Measurements from ENCODE around the gene CYP3A5.
"Not testable (repeated sequence)": the region's sequence is repeated elsewhere in the genome, so short reads cannot be mapped to it uniquely, and the experiment has no call there.

CYP3A5 gene

DNA sequence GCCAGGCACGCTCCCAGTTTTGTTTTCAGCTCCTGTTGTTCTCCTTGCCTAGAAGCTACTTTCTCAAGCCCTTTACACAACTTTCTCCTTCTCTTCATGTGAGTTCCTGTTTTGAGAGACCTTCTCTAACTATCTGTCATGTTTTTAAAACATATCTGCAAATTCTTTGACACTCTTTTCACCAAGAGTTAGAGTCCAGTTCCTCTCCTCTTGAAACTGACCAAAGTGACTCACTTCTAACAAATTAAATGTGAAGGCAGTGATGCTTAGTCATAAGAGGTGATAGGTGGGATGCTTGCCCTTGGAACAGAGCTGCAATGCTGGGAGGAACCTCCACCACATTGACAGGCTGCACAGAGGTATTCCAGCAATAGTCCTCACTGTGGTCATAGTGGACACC lies 37.8 kb downstream of the CYP3A5 start:
- no peak for DNase-seq (ENCODE audit: low read depth)

DNA sequence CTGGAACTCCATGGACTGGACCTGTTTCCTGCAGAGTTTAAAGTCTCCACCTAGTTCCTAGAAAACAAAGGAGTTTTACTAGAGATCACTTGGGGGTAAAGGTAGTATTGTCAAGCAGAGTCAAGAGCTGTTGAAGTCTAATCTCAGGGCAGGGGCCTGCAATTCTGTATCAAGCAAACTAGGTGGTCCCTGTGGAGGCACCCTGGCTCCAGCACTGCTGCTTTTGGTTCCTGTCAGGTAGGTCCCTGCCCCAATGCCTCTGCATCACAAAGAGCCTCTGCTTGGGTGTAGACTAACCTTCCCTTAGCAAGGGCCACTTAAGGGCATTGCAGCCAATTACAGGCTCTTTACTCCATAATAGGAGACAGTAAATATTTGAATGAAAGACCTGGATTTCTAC lies 40.5 kb downstream of the CYP3A5 start:
- DNase-seq (ENCODE audit: low read depth), result no peak

DNA sequence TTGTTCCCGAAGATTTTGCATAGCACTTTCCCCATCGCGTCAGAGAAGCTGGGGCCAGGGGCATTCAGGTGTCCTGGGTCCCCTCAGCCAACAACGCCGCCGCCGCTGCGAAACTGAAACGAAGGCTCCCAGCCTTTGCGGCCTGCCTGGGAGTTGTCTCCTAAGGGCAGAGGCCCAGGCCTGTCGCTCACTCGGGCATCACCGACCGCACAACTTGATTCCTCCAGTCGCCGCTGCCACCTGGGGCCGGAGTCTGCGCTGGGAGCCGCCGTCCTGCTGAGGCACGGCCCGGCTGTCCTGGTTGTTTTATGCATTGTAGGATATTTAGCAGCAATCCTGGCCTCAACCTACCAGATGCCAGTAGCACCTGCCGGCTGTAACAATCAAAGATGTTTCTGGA lies 41.1 kb downstream of the CYP3A5 start:
- no peak for DNase-seq (ENCODE audit: low read depth)

DNA sequence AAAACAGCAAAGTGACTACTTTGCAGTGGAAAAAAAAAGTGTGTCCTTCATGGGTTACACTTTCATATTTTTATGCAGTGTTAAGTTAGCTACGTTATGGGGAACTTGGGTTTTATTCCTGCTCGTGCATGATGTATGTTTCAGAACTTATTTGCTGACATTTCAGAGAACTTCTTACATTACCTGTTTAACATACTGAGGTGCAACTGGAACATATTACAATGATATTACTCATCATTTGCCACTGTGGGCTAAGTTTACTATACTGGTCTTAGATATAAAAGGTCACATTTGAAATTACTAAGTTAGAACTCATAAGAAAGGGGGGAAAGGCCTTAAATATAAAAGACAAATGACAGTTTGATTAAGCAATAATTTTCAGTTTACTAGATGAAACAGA lies 42.4 kb downstream of the CYP3A5 start:
- not testable (repeated sequence) for DNase-seq (ENCODE audit: low read depth)

DNA sequence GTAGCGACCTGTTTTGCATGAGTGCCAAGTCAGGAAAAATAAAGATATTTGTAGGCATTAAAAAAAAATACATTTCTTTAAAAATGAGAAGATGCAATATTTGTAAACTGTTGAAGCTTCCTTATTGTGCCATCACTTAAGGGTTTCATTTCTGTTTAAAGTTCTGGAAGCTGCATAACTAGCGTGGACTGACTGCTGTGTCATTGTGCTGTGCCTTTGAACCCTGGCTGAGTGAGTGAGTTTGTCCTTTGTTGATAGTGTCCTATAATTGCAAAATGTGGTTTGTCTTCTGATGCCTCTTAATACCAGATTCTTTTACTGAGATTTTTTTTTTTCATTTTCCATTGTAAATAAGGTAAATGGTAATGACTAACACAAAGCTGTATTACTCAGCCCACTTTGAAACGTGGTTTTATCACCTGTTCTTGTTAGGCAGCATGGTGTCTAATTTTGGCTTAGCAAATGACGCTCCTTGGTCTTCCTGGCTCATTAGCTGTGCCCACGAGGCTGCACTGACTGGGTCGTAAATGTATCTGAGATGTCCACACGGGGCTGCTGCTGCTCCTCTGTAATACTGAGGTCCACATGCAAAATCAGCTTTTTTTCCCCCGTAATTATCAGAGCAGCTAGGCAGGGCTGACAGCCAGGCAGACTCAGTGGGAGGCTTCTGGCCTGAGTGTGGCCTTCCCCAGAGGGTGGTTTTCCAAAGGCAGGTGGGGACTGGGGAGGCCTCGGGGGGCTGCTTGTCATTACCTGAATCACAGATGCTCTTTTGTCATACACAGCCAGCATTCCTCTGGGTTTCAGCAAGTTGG lies 48.3 kb downstream of the CYP3A5 start:
- no peak for DNase-seq (ENCODE audit: low read depth)

DNA sequence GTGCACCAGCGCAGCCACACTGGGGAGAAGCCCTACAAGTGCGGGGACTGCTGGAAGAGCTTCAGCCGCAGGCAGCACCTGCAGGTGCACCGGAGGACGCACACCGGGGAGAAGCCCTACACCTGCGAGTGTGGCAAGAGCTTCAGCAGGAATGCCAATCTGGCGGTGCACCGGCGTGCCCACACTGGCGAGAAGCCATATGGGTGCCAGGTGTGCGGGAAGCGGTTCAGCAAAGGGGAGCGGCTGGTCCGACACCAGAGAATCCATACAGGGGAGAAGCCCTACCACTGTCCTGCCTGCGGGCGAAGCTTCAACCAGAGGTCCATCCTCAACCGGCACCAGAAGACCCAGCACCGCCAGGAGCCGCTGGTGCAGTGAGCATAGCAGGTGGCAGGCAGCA lies 50.2 kb downstream of the CYP3A5 start:
- DNase-seq (ENCODE audit: low read depth), result no peak

DNA sequence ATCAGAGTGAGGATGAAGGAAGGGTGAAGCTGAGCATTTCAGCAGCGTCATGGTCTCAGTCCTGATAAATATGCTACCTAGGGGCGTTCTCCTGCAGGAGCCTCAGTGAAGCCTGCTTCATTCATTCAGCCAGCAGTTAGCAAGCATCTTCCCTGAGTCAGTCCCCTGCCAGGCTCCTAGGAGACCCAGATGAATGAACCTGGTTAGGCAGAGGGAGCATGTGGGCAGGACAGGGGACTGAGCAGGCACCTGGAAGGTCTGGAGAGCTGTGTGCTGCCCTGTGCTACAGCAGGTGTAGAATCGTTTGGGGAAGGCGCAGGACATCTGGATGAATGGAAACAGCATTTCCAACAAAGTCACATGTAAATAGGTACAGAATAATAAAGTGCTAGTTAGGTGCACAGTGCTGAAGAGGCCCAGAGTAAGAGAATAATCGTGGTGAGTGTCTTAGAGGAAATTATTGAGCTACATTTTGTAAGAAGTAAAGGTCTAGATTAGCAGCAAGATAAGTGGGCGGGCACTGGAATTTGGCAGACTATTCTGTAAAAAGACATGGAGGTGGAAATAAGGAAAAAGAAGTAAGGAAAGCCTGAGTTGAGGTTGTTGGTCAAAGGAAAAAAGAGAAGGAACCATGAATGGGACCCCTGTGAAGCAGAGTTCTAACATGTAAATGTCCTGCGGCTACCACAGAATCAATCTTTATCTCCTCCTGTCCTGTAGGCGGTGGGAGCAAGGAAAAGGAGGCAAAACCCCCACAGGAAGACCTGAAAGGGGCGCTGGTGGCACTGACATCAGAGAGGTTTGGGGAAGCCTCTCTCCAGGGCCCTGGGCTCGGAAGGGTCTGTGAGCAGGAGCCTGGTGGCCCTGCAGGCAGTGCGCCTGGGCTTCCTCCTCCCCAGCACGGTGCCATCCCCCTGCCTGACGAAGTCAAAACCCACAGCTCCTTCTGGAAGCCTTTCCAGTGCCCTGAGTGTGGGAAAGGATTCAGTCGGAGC lies 51.0 kb downstream of the CYP3A5 start:
- DNase-seq (ENCODE audit: low read depth), result no peak

DNA sequence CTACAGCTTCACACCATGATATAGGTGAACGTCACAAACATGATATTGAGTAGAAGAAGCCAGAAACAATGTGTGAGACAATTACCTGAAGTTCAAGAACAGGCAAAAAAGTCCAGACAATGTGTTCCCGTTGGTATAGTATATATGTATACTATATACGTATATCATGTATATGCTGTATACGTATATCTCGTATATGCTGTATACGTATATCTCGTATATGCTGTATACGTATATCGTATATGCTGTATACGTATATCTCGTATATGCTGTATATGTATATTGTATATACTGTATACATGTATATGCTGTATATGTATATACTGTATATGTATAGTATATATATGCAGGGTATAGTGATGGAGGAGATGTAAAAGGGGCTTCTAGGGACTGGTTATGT lies 52.3 kb downstream of the CYP3A5 start:
- DNase-seq (ENCODE audit: low read depth), result no peak

DNA sequence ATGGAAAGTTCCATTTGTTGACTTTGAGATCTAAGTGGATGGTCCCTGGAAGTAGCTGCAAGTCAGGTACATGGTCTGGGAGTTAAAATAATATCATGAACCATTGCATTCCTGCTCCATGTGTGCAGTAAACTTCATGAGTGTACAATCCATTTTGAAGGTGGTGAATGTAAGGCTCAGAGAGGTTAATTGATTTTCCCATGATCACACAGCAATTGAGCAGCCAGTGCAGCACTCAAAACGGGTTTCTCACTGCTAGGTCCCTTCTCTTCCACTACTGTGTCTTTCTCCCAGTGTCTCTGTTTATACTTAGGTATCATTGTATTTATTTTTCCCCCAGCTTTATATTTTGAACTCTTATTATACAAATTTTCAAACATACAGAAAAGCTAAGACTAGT lies 53.1 kb downstream of the CYP3A5 start:
- DNase-seq (ENCODE audit: low read depth), result no peak

DNA sequence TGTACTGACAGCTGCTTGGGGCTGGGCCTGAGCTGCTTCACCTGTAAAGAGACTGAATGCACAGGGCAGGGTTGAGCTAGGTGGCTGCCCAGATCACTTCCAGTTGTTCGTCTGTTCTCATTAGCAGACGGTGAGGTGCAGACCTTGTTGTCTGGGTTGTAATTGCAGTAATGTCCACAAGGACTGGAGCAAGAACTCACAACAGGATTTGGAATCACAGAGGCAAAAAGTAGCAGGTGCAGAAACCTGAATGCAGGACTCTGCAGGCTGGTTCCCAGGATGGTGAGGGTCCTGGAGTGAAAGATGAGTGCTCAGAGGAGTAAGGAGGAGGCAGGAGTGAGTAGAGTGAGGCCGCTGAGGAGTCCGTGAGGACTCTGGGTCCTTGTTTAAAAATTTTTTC lies 53.8 kb downstream of the CYP3A5 start:
- no peak for DNase-seq (ENCODE audit: low read depth)

DNA sequence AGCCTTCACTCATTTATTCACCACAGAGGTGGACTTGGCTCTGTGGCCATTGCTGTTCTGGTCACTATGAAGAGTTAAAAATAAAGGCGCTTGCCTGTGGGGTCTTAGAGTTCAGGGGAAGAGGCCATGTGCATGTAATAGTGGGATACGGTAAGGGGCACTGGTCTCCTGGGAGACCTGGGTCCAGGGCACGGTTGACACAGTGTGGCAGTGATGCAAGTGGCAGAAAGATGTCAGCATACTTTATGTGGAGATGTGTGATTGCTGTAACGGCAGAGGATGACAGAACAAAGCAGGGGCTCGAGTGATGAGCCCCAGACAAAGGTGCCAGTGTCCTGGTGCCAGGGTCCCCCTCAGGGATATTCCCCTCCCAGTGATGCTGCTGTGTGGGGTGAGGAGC lies 54.5 kb downstream of the CYP3A5 start:
- DNase-seq (ENCODE audit: low read depth), result no peak

DNA sequence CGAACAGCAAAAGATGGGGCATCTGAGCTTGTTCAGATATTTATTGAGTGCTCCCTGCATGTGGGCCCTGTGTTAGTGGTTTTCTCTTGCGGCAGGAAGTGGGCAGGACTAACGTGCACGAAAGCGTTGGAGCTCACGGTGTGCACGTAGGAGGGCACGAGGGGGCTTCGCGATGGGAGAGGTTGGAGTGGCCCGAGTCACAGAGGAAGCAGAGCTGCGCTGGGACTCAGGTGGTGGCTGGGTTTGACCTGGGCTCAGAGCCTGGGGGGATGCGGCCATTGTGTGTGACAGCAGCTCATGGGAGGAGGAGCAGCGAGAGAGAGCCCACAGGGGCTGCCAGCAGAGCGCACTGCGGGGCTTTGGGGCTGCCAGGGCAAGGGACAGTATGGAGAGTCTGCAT lies 55.3 kb downstream of the CYP3A5 start:
- peak; percentile 46 for DNase-seq (ENCODE audit: low read depth)

DNA sequence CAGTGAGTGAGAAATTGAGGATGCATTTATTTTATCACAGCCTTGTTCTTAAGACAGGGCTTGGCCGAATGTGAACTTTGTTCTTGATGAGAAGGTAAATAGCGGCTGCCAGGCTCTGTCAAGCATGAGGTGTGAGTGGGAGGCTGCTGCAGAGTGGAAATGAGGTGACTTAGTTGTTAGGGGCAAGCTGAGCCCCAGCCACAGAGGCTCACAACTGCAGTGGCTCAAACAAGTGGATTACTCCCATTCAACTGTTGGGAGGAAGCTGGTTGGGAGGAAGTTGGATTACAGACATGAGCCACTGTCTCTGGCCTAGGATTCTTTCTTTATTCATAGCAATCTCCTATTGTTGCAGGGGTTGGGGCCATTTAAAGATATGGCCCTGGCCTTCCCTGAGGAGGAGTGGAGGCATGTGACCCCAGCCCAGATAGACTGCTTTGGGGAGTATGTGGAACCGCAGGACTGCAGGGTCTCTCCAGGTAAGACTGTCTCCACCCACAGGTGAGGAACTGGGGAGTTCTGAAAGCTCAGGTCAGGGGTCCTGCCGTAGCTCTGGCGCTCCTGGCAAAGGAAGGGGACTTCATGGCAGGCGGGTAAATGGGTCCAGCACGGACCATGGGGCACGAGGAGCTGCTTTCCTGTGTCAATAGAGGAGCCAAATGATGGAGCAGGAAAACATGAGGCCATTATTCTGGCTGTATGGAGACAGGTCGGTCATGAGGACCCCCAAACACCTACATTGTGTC lies 55.9 kb downstream of the CYP3A5 start:
- peak; percentile 9 for DNase-seq (ENCODE audit: low read depth)

DNA sequence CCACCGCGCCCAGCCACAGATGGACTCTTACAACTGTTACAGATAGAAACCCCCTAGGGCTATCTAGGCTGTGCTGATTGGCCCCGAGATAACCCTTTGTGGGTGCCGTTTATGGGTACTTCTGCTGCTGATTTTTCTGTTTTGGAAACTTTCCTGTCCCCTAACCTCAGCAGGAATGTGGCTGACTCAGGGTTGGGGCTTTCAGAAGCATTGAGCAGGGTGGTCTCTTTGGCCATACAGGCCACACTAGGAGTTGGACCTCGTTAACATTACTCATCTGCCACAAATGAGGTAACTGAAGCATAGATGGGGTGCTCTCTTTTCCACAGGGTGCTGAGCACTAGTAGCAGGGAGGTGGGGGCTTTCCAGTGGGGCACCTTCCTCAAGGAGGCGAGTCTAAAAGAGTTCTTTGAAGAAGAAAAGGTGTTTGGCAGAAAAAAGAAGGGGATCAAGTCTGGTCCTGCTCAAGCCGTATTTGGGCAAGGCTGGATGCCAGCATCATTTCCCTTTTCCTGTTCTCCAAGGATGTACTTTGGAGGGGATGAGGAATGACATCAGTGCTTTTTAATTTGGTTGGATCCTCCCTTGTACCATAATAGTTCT lies 56.6 kb downstream of the CYP3A5 start:
- DNase-seq (ENCODE audit: low read depth), result no peak

DNA sequence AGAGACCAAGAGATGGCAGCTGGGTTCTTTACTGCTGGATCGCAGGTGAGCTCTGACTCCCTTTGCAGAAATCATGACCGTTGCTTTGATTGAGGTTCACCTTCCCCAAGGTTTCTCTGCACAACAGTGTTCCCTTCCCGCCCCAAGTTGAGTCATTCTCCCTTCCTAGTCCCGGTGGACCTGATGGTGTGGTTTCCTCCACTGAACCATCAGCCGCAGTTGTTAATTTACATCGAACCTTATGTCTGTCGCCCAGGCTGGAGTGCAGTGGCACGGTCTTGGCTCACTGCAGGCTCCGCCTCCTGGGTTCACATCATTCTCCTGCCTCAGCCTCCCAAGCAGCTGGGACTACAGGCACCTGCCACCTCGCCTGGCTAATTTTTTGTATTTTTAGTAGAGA lies 57.2 kb downstream of the CYP3A5 start:
- DNase-seq (ENCODE audit: low read depth), result no peak

DNA sequence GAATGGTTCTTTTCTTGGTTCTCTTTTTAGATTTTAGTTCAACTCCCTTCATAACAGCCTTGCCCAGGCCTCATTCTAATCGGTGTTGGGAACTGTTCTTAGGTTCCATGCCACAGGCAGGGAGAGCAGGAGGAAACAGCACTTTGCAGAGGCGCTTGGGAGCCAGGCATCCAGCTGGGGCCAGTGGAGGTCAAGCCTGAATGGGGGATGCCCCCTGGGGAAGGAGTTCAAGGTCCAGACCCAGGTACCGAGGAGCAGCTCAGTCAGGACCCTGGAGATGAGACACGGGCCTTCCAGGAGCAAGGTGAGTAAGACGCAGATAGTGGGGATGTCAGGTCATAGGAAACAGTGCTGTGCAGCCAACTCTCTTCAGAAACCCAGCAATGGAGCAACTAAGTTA lies 58.5 kb downstream of the CYP3A5 start:
- no peak for DNase-seq (ENCODE audit: low read depth)

DNA sequence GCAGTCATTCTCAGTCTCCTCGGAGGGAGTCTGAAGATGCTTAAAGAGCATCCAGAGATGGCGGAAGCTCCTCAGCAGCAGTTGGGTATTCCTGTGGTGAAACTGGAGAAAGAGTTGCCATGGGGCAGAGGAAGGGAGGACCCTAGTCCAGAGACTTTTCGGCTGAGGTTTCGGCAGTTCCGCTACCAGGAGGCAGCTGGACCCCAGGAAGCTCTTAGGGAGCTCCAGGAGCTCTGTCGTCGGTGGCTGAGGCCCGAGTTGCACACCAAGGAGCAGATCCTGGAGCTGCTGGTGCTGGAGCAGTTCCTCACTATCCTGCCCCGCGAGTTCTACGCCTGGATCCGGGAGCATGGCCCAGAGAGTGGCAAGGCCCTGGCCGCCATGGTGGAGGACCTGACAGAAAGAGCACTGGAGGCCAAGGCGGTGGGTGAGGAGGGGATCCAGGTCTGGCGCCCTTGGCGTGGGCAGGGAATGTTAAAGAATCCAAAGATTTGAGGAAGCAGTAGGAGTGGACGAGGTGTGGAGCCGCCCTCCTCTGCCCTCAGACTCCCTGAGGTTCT lies 60.1 kb downstream of the CYP3A5 start:
- DNase-seq (ENCODE audit: low read depth), result no peak

DNA sequence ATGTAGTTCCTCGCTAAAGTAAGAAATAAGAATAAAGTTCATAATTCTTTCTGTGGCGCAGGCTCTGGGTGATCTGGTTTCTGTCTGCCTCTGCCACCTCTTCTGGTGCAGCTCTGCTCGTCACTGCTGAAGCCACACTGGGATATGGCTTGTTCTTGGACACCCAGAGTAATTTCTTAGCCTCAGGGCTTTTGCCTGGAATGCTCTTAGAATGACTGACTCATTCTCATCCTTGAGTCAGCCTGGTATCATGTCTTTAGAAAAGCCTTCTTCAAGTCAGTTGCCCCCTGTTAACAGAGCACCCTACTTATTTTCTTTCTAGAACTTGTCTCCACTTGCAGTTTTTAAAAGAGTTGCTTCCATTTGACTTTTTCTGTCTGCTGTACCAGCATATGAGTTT lies 61.1 kb downstream of the CYP3A5 start:
- no peak for DNase-seq (ENCODE audit: low read depth)

DNA sequence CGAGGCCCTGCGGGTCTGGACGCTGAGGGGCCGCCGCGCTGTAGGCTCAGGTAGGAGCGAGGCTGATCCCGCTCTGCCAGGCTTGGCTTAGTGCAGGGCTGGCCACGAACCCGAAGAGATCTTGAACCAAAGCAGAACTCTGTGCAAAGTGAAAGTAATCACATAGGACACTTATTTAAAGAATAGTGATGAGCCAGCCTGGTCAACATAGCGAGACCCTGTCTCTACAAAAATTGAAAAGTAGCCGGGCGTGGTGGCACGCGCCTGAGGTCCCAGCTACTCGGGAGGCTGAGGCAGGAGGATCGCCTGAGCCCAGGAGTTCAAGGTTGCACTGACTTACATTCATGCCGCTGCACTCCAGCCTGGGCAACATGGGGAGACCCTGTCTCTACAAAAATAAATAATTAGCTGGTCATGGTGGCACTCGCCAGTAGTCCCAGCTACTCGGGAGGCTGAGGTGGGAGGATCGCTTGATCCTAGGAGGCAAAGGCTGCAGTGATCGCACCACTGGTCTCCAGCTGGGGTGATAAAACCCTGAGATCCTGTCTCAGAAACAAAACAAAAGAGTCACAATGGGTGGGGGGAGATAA lies 62.5 kb downstream of the CYP3A5 start:
- no peak for DNase-seq (ENCODE audit: low read depth)

DNA sequence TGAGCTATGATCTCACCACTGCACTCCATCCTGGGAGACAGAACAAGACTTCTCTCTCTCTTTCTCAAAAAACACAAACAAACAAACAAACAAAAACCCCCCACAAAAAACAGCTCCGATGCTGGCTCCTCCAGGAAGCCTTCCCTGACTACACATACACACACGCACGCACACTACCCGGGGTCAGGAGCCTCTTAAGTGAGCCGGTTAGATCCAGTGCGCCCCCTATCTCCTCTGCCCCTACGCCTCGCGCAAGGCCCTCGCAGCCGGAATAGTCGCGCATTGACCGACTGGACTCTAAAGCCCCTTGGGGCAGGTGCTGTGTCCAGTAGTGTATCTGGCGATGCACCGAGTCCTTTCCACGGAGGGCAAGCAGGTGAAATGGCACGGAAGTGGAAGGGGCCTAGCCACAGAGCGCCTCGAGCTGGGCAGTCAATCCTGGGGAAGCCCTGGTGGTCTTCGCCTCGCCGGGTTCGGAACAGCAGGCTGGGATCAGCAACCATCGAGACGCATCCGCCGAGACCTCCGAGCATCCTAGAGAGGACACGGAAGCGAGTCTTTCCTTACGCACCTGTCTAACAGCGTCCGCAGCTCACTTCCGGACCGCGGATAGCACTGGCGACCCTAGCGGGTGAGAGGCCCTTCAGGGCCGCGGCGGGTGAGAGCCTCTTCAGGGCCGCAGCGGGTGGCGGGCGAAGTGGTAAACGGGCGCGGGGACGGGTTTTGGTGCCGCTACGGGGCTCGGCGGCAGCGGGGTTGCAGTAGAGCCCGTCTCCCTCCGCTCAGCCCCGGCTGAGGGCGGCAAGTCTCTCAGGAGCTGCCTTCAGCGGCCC lies 63.2 kb downstream of the CYP3A5 start, which contains the start of gene ZSCAN25:
Gene ZSCAN25, plus strand, starts transcription at position 588 of the 833 bp plus-strand sequence. CDS start 2,661 bp downstream, outside the sequence.
- peak; percentile 76 for DNase-seq (ENCODE audit: low read depth)

All from stimulated activated CD4-positive, alpha-beta T cell treated with anti-CD3 and anti-CD28 coated beads, Interleukin-2, amount 100 ng/mL, for 4 hours (primary cell).